ENCODE data around the gene CELF4. TPM values are rescaled to one million over a fixed set of nuclear protein-coding genes. Genes with fewer than 3 reads are reported as not detected.

The CELF4 gene
- total RNA-seq, 4 donors from 2014 or later = not detected

DNA sequence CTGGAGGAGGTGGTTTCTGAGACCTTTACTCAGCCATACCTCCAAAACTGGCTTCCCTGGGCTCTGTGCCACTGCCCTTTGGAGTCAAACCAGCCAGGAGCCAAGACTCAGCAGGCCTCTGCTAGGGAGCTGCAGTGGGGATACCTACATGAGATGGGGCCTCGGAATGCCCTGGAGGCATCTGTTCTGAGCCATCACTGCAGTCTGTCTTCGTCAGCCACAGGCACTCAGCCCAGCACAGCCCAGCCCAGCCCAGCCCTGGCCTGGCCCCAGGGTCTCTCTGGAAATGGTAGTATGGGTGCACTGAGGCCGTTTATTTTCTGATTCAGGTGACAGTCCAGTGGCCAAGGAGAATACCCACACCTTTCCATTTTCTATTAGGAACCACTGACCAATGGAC is 209.8 kb downstream of the CELF4 start:
- TF ChIP-seq POLR2A (IDR thresholded peaks at IDR 0.05) (no peak), EP300 (IDR thresholded peaks at IDR 0.05) (no peak)
- TF ChIP-seq, protein P1, sequence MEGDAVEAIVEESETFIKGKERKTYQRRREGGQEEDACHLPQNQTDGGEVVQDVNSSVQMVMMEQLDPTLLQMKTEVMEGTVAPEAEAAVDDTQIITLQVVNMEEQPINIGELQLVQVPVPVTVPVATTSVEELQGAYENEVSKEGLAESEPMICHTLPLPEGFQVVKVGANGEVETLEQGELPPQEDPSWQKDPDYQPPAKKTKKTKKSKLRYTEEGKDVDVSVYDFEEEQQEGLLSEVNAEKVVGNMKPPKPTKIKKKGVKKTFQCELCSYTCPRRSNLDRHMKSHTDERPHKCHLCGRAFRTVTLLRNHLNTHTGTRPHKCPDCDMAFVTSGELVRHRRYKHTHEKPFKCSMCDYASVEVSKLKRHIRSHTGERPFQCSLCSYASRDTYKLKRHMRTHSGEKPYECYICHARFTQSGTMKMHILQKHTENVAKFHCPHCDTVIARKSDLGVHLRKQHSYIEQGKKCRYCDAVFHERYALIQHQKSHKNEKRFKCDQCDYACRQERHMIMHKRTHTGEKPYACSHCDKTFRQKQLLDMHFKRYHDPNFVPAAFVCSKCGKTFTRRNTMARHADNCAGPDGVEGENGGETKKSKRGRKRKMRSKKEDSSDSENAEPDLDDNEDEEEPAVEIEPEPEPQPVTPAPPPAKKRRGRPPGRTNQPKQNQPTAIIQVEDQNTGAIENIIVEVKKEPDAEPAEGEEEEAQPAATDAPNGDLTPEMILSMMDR (IDR thresholded peaks at IDR 0.05) = no peak
- DNase-seq (ENCODE audit: low spot score in 2 of 2) = no peak
- Histone ChIP-seq H3K4me3 (no peak overlapping the region), H3K36me3 (no peaks in the 10 kb centered on the region), H3K9me3 (no peaks in the 10 kb centered on the region), H3K27ac (no peak overlapping the region), H3K4me1 (no peaks in the 10 kb centered on the region), H3K27me3 (no peaks in the 10 kb centered on the region)
- WGBS, 2 donors = 90 to 91% methylated on average over 3 of the region's 3 CpGs

DNA sequence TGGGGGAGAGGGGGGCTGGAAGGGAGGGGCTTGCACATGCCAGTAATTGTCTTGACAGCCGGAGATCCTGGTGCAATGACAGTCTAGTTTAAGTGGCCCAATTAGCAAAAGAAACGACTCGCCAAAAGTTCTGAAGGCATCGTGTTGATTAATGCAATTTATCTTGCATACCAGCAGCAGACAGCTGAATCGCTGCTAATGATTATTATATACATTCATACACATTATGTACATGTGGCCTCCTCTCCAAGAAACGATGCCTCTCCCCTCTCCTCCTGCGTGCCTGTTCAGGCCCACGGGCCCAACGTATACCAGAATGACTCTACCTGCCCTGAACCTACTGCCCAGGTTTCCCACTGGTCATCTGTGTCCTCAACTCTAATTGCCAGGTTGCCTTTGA is 214.5 kb downstream of the CELF4 start:
- no peak overlapping the region for H3K4me3 ChIP-seq
- no peaks in the 10 kb centered on the region for H3K36me3 ChIP-seq
- no peaks in the 10 kb centered on the region for H3K9me3 ChIP-seq
- no peak for DNase-seq (ENCODE audit: low spot score in 2 of 2)
- no peaks in the 10 kb centered on the region for H3K4me1 ChIP-seq
- no peaks in the 10 kb centered on the region for H3K27me3 ChIP-seq
- 72 to 78% methylated on average over 9 of the region's 9 CpGs for WGBS, 2 donors
- H3K27ac ChIP-seq = no peak overlapping the region
- TF ChIP-seq POLR2A (IDR thresholded peaks at IDR 0.05) = no peak
- TF ChIP-seq, protein P1 (IDR thresholded peaks at IDR 0.05) = no peak
- no peak for TF ChIP-seq EP300 (IDR thresholded peaks at IDR 0.05)

DNA sequence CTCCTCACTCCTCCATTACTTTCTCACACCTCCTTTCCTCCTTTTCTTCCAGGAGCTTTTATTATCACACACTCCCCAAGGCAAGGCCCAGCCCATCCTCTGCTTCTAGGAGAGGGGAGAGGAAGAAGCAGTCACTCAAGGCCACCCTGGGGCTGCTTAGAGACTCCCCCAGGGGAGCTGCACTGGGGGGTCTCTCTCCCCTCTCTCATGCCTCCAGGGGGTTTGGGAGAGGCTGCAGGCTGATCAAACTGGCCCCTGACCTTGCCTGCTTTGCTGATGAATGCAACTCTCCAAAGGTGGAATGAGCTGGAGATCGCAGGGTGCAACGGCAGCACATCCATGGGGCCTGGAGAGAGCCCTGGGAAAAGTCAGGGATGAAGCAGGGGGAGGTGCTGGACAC is 216.9 kb downstream of the CELF4 start:
- TF ChIP-seq, protein P1 (IDR thresholded peaks at IDR 0.05) = no peak
- TF ChIP-seq POLR2A (IDR thresholded peaks at IDR 0.05) (no peak), EP300 (IDR thresholded peaks at IDR 0.05) (no peak)
- Histone ChIP-seq H3K36me3 (no peaks in the 10 kb centered on the region), H3K27me3 (no peaks in the 10 kb centered on the region), H3K4me3 (no peak overlapping the region), H3K4me1 (no peaks in the 10 kb centered on the region), H3K27ac (no peak overlapping the region), H3K9me3 (no peaks in the 10 kb centered on the region)
- no peak for DNase-seq (ENCODE audit: low spot score in 2 of 2)
- 61 to 68% methylated on average over 2 of the region's 2 CpGs for WGBS, 2 donors

DNA sequence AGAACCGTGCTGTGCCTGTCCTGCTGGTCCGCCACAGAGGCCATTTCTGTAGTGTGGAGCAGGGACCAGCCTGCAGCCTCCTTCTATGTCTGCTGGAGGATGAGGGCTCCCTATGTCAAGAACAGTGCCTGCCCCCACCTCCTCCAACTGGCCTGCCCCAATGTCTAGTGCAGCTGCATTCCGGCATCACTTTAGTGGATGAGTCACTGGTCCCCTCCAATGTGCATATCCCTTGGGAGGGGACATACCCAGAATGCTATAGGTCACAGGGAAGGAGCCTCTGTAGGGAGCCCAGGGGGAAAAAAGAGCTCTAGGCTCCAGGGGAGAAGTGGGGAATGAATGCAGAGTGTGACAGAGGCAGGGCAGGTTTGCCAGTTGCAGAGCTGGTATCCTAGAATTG is 219.6 kb downstream of the CELF4 start:
- Histone ChIP-seq H3K9me3 (no peaks in the 10 kb centered on the region), H3K36me3 (no peaks in the 10 kb centered on the region), H3K4me3 (no peak overlapping the region), H3K4me1 (peaks cover 0 to 3% (median 0%) of the 10 kb centered on the region in 4 donors), H3K27ac (no peak overlapping the region), H3K27me3 (no peaks in the 10 kb centered on the region)
- TF ChIP-seq, protein P1 (IDR thresholded peaks at IDR 0.05) = no peak
- no peak for TF ChIP-seq POLR2A (IDR thresholded peaks at IDR 0.05)
- no peak for TF ChIP-seq EP300 (IDR thresholded peaks at IDR 0.05)
- 51 to 53% methylated on average over 3 of the region's 3 CpGs for WGBS, 2 donors
- no peak for DNase-seq (ENCODE audit: low spot score in 2 of 2)

DNA sequence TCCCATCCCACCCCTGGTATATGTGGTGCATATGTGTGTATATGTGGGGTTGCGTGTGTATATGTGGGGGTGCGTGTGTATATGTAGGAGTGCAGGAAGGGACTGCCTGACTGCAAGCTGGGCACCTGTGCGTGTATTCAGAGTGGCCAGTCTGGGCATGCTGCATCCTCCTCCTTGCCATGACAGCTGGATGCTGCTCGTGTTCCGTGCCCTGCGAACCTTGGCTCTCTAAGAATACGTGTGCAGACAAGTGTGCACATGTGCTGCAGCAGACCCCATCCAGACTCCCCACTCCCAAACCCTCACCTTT is 222.1 kb downstream of the CELF4 start:
- Histone ChIP-seq H3K4me1 (peaks cover 0 to 3% (median 0%) of the 10 kb centered on the region in 4 donors), H3K27ac (no peak overlapping the region), H3K9me3 (no peaks in the 10 kb centered on the region), H3K4me3 (no peak overlapping the region), H3K36me3 (no peaks in the 10 kb centered on the region), H3K27me3 (no peaks in the 10 kb centered on the region)
- WGBS, 2 donors = 29 to 36% methylated on average over 7 of the region's 7 CpGs
- DNase-seq (ENCODE audit: low spot score in 2 of 2) = no peak
- no peak for TF ChIP-seq POLR2A (IDR thresholded peaks at IDR 0.05)
- TF ChIP-seq, protein P1 (IDR thresholded peaks at IDR 0.05) = no peak
- no peak for TF ChIP-seq EP300 (IDR thresholded peaks at IDR 0.05)
